H9 (cell line): ENCODE data around the gene SLC9A1. TPM values are rescaled to one million over a fixed set of nuclear protein-coding genes. Genes with fewer than 3 reads are reported as not detected.
A peak's percentile ranks its signal among the peaks of the same experiment; 100 is the strongest.

ENCODE experiments used
- DNase-seq: peaks from one replicate; pipeline ENCODE4 v3.0.0-alpha.2; 2017
- H2AFZ ChIP-seq: one replicate; pipeline ENCODE4 v1.6.1; 2013; ENCODE audit warnings: mild to moderate bottlenecking, low read length, control low read depth, moderate library complexity
- H2AK5ac ChIP-seq: 2 replicates; pipeline ENCODE4 v1.6.1; 2013; ENCODE audit warnings: low read length, control low read depth, mixed read lengths; ENCODE audit not compliant: insufficient read length
- H2BK120ac ChIP-seq: one replicate; pipeline ENCODE4 v1.6.1; 2013; ENCODE audit warnings: low read depth, mild to moderate bottlenecking, low read length, control low read depth, inconsistent platforms; ENCODE audit not compliant: poor library complexity, severe bottlenecking
- H2BK12ac ChIP-seq: 2 replicates; pipeline ENCODE4 v1.6.1; 2013; ENCODE audit warnings: low read length, control low read depth, mixed read lengths, low read depth; ENCODE audit not compliant: insufficient read length
- H2BK15ac ChIP-seq: 2 replicates; pipeline ENCODE4 v1.6.1; 2013; ENCODE audit warnings: low read depth, low read length, control low read depth
- H2BK20ac ChIP-seq: one replicate; pipeline ENCODE4 v1.6.1; 2013; ENCODE audit warnings: low read depth, mild to moderate bottlenecking, low read length, control low read depth, inconsistent platforms; ENCODE audit not compliant: poor library complexity, severe bottlenecking
- H2BK5ac ChIP-seq: 2 replicates; pipeline ENCODE4 v1.6.1; 2013; ENCODE audit warnings: low read length, control low read depth, mixed read lengths; ENCODE audit not compliant: insufficient read length
- H3K14ac ChIP-seq: 2 replicates; pipeline ENCODE4 v1.6.1; 2013; ENCODE audit warnings: low read length, control low read depth; ENCODE audit not compliant: insufficient read depth
- H3K18ac ChIP-seq: 2 replicates; pipeline ENCODE4 v1.6.1; 2013; ENCODE audit warnings: low read depth, mild to moderate bottlenecking, mixed read lengths, low read length, control low read depth; ENCODE audit not compliant: insufficient read length
- H3K23ac ChIP-seq: 2 replicates; pipeline ENCODE4 v1.6.1; 2013; ENCODE audit warnings: low read length, control low read depth, mixed read lengths, low read depth; ENCODE audit not compliant: insufficient read length
- H3K23me2 ChIP-seq: 2 replicates; pipeline ENCODE4 v1.6.1; 2013; ENCODE audit warnings: low read depth, mild to moderate bottlenecking, mixed read lengths, low read length, control low read depth; ENCODE audit not compliant: insufficient read length, poor library complexity, severe bottlenecking
- H3K27ac ChIP-seq: 2 replicates; pipeline ENCODE4 v1.5.1; 2013; ENCODE audit warnings: low read length, control low read depth, mixed read lengths, low read depth; ENCODE audit not compliant: insufficient read length
- H3K27me3 ChIP-seq: 2 replicates; pipeline ENCODE4 v1.6.1; 2013; ENCODE audit warnings: low read length, control low read depth, inconsistent platforms; ENCODE audit not compliant: insufficient read depth
- H3K4ac ChIP-seq: 2 replicates; pipeline ENCODE4 v1.6.1; 2013; ENCODE audit warnings: low read depth, mild to moderate bottlenecking, control low read depth, inconsistent platforms, low read length, moderate library complexity
- H3K4me1 ChIP-seq: 2 replicates; pipeline ENCODE4 v1.6.1; 2013; ENCODE audit warnings: low read length, control low read depth, inconsistent platforms; ENCODE audit not compliant: insufficient read depth
- H3K4me2 ChIP-seq: 2 replicates; pipeline ENCODE4 v1.6.1; 2013; ENCODE audit warnings: low read length, control low read depth, mixed read lengths; ENCODE audit not compliant: insufficient read length, insufficient read depth
- H3K56ac ChIP-seq: 2 replicates; pipeline ENCODE4 v1.6.1; 2013; ENCODE audit warnings: low read depth, mild to moderate bottlenecking, mixed read lengths, low read length, control low read depth; ENCODE audit not compliant: insufficient read length
- H3K79me1 ChIP-seq: 2 replicates; pipeline ENCODE4 v1.6.1; 2013; ENCODE audit warnings: low read depth, mild to moderate bottlenecking, moderate library complexity, low read length, control low read depth, inconsistent platforms; ENCODE audit not compliant: insufficient read depth, poor library complexity, severe bottlenecking
- H3K79me2 ChIP-seq: 2 replicates; pipeline ENCODE4 v1.6.1; 2013; ENCODE audit warnings: low read length, control low read depth, inconsistent platforms; ENCODE audit not compliant: insufficient read depth
- H3K9ac ChIP-seq: 2 replicates; pipeline ENCODE4 v1.6.1; 2013; ENCODE audit warnings: low read length, control low read depth, mixed read lengths; ENCODE audit not compliant: insufficient read length; ENCODE audit errors: extremely low read depth
- H3K9me3 ChIP-seq: one replicate; pipeline ENCODE4 v1.6.1; 2013; ENCODE audit warnings: low read depth, low read length, inconsistent platforms; ENCODE audit not compliant: control insufficient read depth
- H3T11ph ChIP-seq: one replicate; pipeline ENCODE4 v1.6.1; 2013; ENCODE audit warnings: mild to moderate bottlenecking, low read length, control low read depth, inconsistent platforms
- H4K20me1 ChIP-seq: one replicate; pipeline ENCODE4 v1.6.1; 2013; ENCODE audit not compliant: control insufficient read depth, insufficient read length, insufficient read depth
- H4K5ac ChIP-seq: 2 replicates; pipeline ENCODE4 v1.6.1; 2013; ENCODE audit warnings: low read depth, mild to moderate bottlenecking, mixed read lengths, low read length, control low read depth; ENCODE audit not compliant: insufficient read length
- H4K8ac ChIP-seq: replicated peaks from 2 replicates; pipeline ENCODE4 v1.6.1; 2013; ENCODE audit warnings: low read length, control low read depth, mixed read lengths, low read depth; ENCODE audit not compliant: insufficient read length
- H4K91ac ChIP-seq: 2 replicates; pipeline ENCODE4 v1.6.1; 2013; ENCODE audit warnings: low read depth, mild to moderate bottlenecking, moderate library complexity, mixed read lengths, low read length, control low read depth; ENCODE audit not compliant: insufficient read length
- H3K27ac Mint-ChIP-seq, 3 experiments: 2 replicates in 2 of 3; 3 replicates in 1 of 3; pipeline ENCODE4 v1.8.0; 2020 to 2021; ENCODE audit warnings: mixed read lengths in 3 of 3, mild to moderate bottlenecking in 1 of 3, moderate library complexity in 1 of 3
- H3K27me3 Mint-ChIP-seq: 2 replicates; pipeline ENCODE4 v1.8.0; 2021; ENCODE audit warnings: low read depth, mild to moderate bottlenecking, moderate library complexity, mixed read lengths
- H3K36me3 Mint-ChIP-seq, 3 experiments: 2 replicates in 2 of 3; 3 replicates in 1 of 3; pipeline ENCODE4 v1.8.0; 2020 to 2021; ENCODE audit warnings: low read depth in 3 of 3, mixed read lengths in 3 of 3; ENCODE audit not compliant: insufficient read depth in 1 of 3
- H3K4me1 Mint-ChIP-seq, 2 experiments: 2 replicates each; pipeline ENCODE4 v1.8.0; 2020; ENCODE audit warnings: mixed read lengths in 2 of 2
- H3K4me3 Mint-ChIP-seq, 2 experiments: 2 replicates in 1 of 2; 3 replicates in 1 of 2; pipeline ENCODE4 v1.8.0; 2020 to 2021; ENCODE audit warnings: mild to moderate bottlenecking in 2 of 2, mixed read lengths in 2 of 2, moderate library complexity in 1 of 2
- H3K9me3 Mint-ChIP-seq, 2 experiments: 2 replicates in 1 of 2; 3 replicates in 1 of 2; pipeline ENCODE4 v1.8.0; 2020; ENCODE audit warnings: mild to moderate bottlenecking in 2 of 2, mixed read lengths in 2 of 2, moderate library complexity in 1 of 2
- CTCF ChIP-seq: fragments of 200-600 bp; sonication (generic); conservative IDR thresholded peaks from 3 replicates; pipeline ENCODE4 v1.8.0; 2021; ENCODE audit warnings: antibody characterized with exemption, mild to moderate bottlenecking
- WGBS: extraction: QIAGEN DNeasy Blood & Tissue Kit; methylation state at CpG from one replicate; pipeline ENCODE4 v1.1.7; 2013; ENCODE audit warnings: missing lambda C conversion rate, low lambda C conversion rate, mixed read lengths; ENCODE audit not compliant: insufficient read length; ENCODE audit errors: extremely low coverage; 5-methylcytosine and 5-hydroxymethylcytosine counted together
- total RNA-seq: library from RNA; stranded (reverse); gene quantifications from 2 replicates; pipeline ENCODE4 v1.2.1, GENCODE V29; 2021

SLC9A1 gene
- total RNA-seq, 1 experiment from 2014 or later, result 20.8 TPM

DNA sequence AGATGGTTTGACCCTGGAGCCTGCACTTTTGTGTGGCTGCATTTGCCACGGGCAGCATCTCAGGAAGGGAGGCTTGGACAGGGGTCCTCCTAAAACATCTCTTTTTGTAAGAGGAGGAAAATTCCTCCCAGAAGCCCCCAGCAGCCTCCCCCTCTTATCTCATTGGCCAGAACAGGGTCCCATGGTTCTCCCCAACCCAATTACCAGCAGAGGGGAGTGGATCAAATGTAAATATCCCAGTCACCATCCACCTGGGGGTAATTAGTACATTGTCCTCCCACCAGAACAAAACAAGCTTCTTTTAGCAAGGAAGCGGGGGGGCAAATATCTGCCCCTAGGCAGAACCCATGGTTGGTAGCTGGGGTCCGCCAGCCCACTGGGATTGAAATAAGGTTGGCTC is 97.5 kb downstream of the SLC9A1 start:
- Mint-ChIP-seq H3K4me3 (peak overlapping the region in 1 of 2 experiments; percentile 71; a peak in 2 of 5 replicates), H3K27me3 (no peaks in the 10 kb centered on the region)
- no peaks in the 10 kb centered on the region for H3K79me2 ChIP-seq

More for the DNA sequence above, 97.5 kb downstream of the SLC9A1 start:
- H2BK5ac ChIP-seq, result no peak overlapping the region
- WGBS, result no CpG with 5 or more reads among the region's 3 CpGs
- no peak overlapping the region for H2AK5ac ChIP-seq
- no peak for DNase-seq
- no peak overlapping the region for H3K14ac ChIP-seq
- no peak overlapping the region for H3K23ac ChIP-seq
- H3K27me3 ChIP-seq, result no peaks in the 10 kb centered on the region
- H4K91ac ChIP-seq, result no peak overlapping the region
- peaks cover 4% of the 10 kb centered on the region for H3K23me2 ChIP-seq
- no peak overlapping the region for H3K56ac ChIP-seq
- no peak overlapping the region for H2BK15ac ChIP-seq
- no peak for TF ChIP-seq CTCF
- H3K4me1 Mint-ChIP-seq, result peaks cover 34 to 42% of the 10 kb centered on the region in 2 experiments
- H3K27ac ChIP-seq, result peak overlapping the region; percentile 41
- no peaks in the 10 kb centered on the region for H3K9me3 ChIP-seq
- no peak overlapping the region for H3T11ph ChIP-seq
- H3K27ac Mint-ChIP-seq, result peak overlapping the region; percentile 86 to 99 (median 98); a peak in 5 of 7 replicates
- no peaks in the 10 kb centered on the region; a peak in 1 of 7 replicates for H3K36me3 Mint-ChIP-seq
- H3K9me3 Mint-ChIP-seq, result no peaks in the 10 kb centered on the region
- H2AFZ ChIP-seq, result no peak overlapping the region
- no peaks in the 10 kb centered on the region for H3K79me1 ChIP-seq
- no peaks in the 10 kb centered on the region for H4K20me1 ChIP-seq
- H2BK12ac ChIP-seq, result no peak overlapping the region
- H3K4me1 ChIP-seq, result peaks cover 3% of the 10 kb centered on the region; the same call in 1 of the 2 replicates
- no peak overlapping the region for H3K4ac ChIP-seq
- H4K8ac ChIP-seq, result no peak overlapping the region
- no peak overlapping the region for H3K18ac ChIP-seq
- H2BK120ac ChIP-seq, result no peak overlapping the region
- H2BK20ac ChIP-seq, result no peak overlapping the region
- no peak overlapping the region for H4K5ac ChIP-seq
- H3K9ac ChIP-seq, result no peak overlapping the region
- no peak overlapping the region for H3K4me2 ChIP-seq
